ENCODE results near the gene MAP3K5.
"Not testable (repeated sequence)": the region's sequence is repeated elsewhere in the genome, so short reads cannot be mapped to it uniquely, and the experiment has no call there.

The MAP3K5 gene

DNA sequence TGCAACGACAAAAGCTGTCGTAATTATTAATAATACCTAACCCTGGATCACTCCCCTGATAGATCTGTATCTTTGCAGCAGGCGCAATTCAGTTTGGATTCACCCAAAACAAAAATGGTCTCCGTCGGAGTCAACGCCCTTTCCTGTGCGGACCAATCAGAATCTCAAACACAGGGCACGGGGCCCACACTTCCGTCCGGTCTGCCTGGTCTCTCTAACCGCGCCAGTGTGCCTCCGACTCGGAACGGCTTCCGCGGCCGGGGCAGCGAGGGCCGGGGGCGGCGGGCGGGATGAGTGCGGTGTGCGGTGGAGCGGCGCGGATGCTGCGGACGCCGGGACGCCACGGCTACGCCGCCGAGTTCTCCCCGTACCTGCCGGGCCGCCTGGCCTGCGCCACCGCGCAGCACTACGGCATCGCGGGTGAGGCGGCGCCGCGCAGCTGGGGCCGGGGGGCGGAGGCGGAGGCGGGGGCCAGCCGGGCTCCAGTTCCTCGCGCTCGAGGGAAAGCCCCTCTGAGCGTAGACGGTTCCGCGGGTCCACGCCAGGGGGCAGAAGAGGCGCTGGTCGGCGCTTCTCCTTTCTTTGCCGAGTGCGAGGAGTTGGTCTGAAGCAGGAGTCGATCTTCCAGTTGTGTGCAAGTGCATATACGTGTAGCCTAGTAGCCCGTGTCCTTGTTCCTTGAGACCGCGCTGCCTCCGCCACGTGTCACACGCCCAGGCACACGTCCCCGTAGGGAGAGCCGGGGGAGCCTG lies 30.3 kb upstream of the MAP3K5 start, which contains the start of gene PEX7:
Gene PEX7 (plus strand): TSS at position 217 of the 752 bp plus-strand sequence. CDS start 74 bp downstream, at position 291.
- peak; percentile 92 for DNase-seq (ENCODE audit: low read depth, low spot score)
- in situ Hi-C loops (cut with HindIII; ENCODE audit: low sequenced_read_pairs): no loop called here
- peak within 1 kb of the TSS; percentile 65 for H3K4me3 ChIP-seq (ENCODE audit: low read depth, low read length)
- TF ChIP-seq, protein P1, sequence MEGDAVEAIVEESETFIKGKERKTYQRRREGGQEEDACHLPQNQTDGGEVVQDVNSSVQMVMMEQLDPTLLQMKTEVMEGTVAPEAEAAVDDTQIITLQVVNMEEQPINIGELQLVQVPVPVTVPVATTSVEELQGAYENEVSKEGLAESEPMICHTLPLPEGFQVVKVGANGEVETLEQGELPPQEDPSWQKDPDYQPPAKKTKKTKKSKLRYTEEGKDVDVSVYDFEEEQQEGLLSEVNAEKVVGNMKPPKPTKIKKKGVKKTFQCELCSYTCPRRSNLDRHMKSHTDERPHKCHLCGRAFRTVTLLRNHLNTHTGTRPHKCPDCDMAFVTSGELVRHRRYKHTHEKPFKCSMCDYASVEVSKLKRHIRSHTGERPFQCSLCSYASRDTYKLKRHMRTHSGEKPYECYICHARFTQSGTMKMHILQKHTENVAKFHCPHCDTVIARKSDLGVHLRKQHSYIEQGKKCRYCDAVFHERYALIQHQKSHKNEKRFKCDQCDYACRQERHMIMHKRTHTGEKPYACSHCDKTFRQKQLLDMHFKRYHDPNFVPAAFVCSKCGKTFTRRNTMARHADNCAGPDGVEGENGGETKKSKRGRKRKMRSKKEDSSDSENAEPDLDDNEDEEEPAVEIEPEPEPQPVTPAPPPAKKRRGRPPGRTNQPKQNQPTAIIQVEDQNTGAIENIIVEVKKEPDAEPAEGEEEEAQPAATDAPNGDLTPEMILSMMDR (IDR thresholded peaks at IDR 0.05; ENCODE audit: low read depth, low read length): peak; percentile 73

DNA sequence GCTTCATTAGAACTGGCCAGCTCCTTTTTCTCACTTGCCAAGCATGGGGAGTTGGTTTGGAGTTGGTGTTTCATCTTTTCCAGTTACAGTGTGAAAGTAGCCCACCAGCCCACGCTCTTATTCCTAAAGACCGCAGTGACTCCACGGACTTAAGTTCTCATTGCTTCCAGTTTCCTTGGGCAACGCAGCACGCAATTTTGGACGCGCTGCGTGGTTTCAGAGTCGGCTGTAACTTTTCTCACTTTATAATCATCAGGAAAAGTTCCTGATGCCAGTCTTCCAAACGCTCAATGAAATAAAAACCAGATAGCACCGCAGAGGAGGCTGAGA lies 29.7 kb upstream of the MAP3K5 start:
- TF ChIP-seq, protein P1 (IDR thresholded peaks at IDR 0.05; ENCODE audit: low read depth, low read length): no peak
- no peak for DNase-seq (ENCODE audit: low read depth, low spot score)
- in situ Hi-C loops (cut with HindIII; ENCODE audit: low sequenced_read_pairs): no loop called here
- peak overlapping the region; percentile 65 for H3K4me3 ChIP-seq (ENCODE audit: low read depth, low read length)

DNA sequence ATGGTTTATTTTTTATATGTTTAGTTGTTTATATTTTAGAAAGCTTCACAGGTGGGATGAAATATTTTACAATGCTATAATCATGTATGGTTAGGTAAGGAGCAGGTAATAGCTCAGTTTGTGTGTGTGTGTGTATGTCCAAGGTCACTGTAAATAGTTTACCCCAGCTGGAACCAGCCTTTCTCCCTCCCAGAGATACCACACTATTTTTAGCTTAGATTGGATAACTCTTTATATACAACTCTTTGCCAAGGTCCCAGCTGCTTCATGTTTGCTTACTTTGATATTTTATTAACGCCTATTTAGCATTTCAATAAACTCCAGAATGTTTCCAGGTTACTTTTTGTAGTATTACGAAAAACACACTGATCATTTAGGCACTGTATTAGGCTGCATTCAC lies 28.3 kb upstream of the MAP3K5 start:
- in situ Hi-C loops (cut with HindIII; ENCODE audit: low sequenced_read_pairs): no loop called here
- no peak overlapping the region for H3K4me3 ChIP-seq (ENCODE audit: low read depth, low read length)
- no peak for DNase-seq (ENCODE audit: low read depth, low spot score)
- TF ChIP-seq, protein P1 (IDR thresholded peaks at IDR 0.05; ENCODE audit: low read depth, low read length): no peak

DNA sequence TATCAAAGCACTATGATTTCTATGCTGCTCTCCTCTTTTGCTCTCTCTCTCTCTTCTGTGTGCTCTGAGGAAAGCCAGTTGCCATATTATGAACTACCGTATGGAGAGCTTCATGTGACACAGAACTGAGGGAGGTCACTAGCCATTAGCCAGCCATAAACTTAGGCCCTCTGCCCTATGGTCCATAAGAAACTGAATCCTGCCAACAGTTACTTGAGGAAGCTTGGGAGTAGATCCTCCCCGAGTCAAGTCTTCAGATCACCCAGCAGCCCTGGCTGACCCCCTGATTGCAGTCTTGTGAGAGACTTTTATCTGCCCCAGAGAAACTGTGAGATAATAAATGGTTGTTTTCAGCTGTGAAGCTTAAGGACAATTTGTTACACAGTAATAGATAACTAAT lies 24.4 kb upstream of the MAP3K5 start:
- DNase-seq (ENCODE audit: low read depth, low spot score): no peak
- TF ChIP-seq, protein P1 (IDR thresholded peaks at IDR 0.05; ENCODE audit: low read depth, low read length): no peak
- no peak overlapping the region for H3K4me3 ChIP-seq (ENCODE audit: low read depth, low read length)
- in situ Hi-C loops (cut with HindIII; ENCODE audit: low sequenced_read_pairs): no loop called here

DNA sequence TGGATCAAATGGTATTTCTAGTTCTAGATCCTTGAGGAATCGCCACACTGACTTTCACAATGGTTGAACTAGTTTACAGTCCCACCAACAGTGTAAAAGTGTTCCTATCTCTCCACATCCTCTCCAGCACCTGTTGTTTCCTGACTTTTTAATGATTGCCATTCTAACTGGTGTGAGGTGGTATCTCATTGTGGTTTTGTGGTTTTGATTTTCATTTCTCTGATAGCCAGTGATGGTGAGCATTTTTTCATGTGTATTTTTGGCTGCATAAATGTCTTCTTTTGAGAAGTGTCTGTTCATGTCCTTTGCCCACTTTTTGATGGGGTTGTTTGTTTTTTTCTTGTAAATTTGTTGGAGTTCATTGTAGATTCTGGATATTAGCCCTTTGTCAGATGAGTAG lies 23.3 kb upstream of the MAP3K5 start:
- in situ Hi-C loops (cut with HindIII; ENCODE audit: low sequenced_read_pairs); DNase-seq (ENCODE audit: low read depth, low spot score); H3K4me3 ChIP-seq (ENCODE audit: low read depth, low read length): not testable (repeated sequence)

DNA sequence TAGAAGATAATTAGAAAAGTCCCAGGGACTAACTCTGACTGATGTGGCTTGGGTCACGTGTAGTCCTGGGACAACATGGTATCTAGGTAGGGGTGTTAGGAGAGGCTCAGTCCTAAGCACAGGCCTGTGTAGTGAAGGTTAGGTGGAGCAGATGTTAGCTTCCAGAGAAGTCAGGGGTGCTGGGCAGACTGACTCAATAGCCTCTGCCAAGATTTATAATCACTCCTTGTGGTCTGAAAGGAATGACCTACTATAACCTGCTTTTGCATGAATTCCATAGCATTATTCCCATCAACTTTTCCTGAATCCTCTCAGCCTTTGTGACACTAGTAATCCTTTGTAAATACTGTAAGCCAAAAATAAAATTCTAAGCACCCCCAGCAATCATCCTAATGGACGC lies 19.9 kb upstream of the MAP3K5 start:
- in situ Hi-C loops (cut with HindIII; ENCODE audit: low sequenced_read_pairs): no loop called here
- no peak for DNase-seq (ENCODE audit: low read depth, low spot score)
- H3K4me3 ChIP-seq (ENCODE audit: low read depth, low read length): no peak overlapping the region
- TF ChIP-seq, protein P1 (IDR thresholded peaks at IDR 0.05; ENCODE audit: low read depth, low read length): no peak

DNA sequence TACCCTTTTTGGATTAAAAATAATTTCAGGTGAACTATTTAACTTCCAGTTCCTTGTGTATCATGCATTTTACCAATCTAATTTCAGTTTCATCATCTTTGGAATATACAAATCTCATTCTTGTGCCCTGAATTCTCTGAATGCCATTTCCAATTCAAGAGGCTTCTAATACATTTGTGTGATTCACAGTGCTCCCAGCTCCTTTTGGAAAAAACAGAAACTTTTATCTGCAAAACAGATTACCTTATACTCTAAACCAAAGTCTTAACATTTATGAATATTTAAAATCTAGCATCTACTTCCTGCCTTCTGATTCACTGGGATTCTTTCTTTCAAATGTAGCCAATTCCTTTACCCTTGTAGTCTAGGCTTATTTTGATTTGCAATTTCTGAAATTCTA lies 19.0 kb upstream of the MAP3K5 start:
- H3K4me3 ChIP-seq (ENCODE audit: low read depth, low read length): no peak overlapping the region
- DNase-seq (ENCODE audit: low read depth, low spot score): no peak
- in situ Hi-C loops (cut with HindIII; ENCODE audit: low sequenced_read_pairs): no loop called here
- TF ChIP-seq, protein P1 (IDR thresholded peaks at IDR 0.05; ENCODE audit: low read depth, low read length): no peak
